T-helper 22 cell (primary cell): ENCODE data around the gene NFIB.

Experiments
- DNase-seq: peaks from one replicate; pipeline ENCODE4 v3.0.0-alpha.2; 2020; ENCODE audit warnings: low read depth

Gene NFIB

GRCh38 chr9:14068690-14069089 is 245.3 kb downstream of the NFIB start:
- DNase-seq: no peak

- no peak for DNase-seq
These were observed 247.1 kb downstream of the NFIB start for GRCh38 chr9:14066831-14067230.

- no peak for DNase-seq
These were observed 247.9 kb downstream of the NFIB start for GRCh38 chr9:14066032-14066431.

GRCh38 chr9:14064940-14065339 is 249.0 kb downstream of the NFIB start:
- DNase-seq: no peak

- DNase-seq: no peak
These were observed 250.2 kb downstream of the NFIB start for GRCh38 chr9:14063756-14064155.

- DNase-seq: no peak
These were observed 251.2 kb downstream of the NFIB start for GRCh38 chr9:14062586-14063221.

GRCh38 chr9:14061936-14062585 is 251.9 kb downstream of the NFIB start:
- DNase-seq: no peak

- no peak for DNase-seq
These were observed 255.6 kb downstream of the NFIB start for GRCh38 chr9:14058325-14058688.

- no peak for DNase-seq
These were observed 256.3 kb downstream of the NFIB start for GRCh38 chr9:14057368-14058324.

- no peak for DNase-seq
These were observed 257.6 kb downstream of the NFIB start for GRCh38 chr9:14056316-14056861.

GRCh38 chr9:14054096-14054495 is 259.8 kb downstream of the NFIB start:
- no peak for DNase-seq

GRCh38 chr9:14052359-14052758 is 261.6 kb downstream of the NFIB start:
- DNase-seq: no peak

GRCh38 chr9:14051419-14051818 is 262.5 kb downstream of the NFIB start:
- no peak for DNase-seq

GRCh38 chr9:14043483-14043882 is 270.5 kb downstream of the NFIB start:
- no peak for DNase-seq

GRCh38 chr9:14037331-14037730 is 276.6 kb downstream of the NFIB start:
- no peak for DNase-seq

- DNase-seq: no peak
These were observed 280.9 kb downstream of the NFIB start for GRCh38 chr9:14033067-14033466.
